Spinal cord (tissue), 10 donors: Measurements from ENCODE around the gene CCT3. TPM values are rescaled to one million over a fixed set of nuclear protein-coding genes. Genes with fewer than 3 reads are reported as not detected.

Experiments
- DNase-seq, 6 donors: peaks; one replicate each; pipeline versions ENCODE4 v3.0.0 to v3.0.0-alpha.2; 2013 to 2015; ENCODE audit warnings: low spot score in 6 of 6, low read depth in 4 of 6
- H3K27ac ChIP-seq: one replicate; pipeline ENCODE4 v1.5.1; 2013; ENCODE audit warnings: low read depth, low read length, control low read depth
- H3K27me3 ChIP-seq: one replicate; pipeline ENCODE4 v1.6.1; 2013; ENCODE audit warnings: low read length; ENCODE audit not compliant: control insufficient read depth, insufficient read depth
- H3K36me3 ChIP-seq: one replicate; pipeline ENCODE4 v1.6.1; 2013; ENCODE audit warnings: low read length; ENCODE audit not compliant: control insufficient read depth, insufficient read depth
- H3K4me1 ChIP-seq: one replicate; pipeline ENCODE4 v1.6.1; 2013; ENCODE audit warnings: low read length; ENCODE audit not compliant: control insufficient read depth, insufficient read depth
- H3K4me3 ChIP-seq: one replicate; pipeline ENCODE4 v1.5.1; 2013; ENCODE audit warnings: low read depth, low read length, control low read depth
- H3K9me3 ChIP-seq: one replicate; pipeline ENCODE4 v1.6.1; 2013; ENCODE audit warnings: low read length; ENCODE audit not compliant: control insufficient read depth, insufficient read depth
- WGBS: methylation state at CpG from one replicate; pipeline ENCODE4 v1.1.5; 2013; ENCODE audit warnings: missing lambda C conversion rate; ENCODE audit not compliant: insufficient coverage; 5-methylcytosine and 5-hydroxymethylcytosine counted together
- polyA plus RNA-seq, 2 donors: library from polyadenylated mRNA; unstranded; fragments of 120-200 nt; gene quantifications; one replicate each; pipeline ENCODE4 v1.2.1, GENCODE V29; 2013; ENCODE audit not compliant: insufficient read length in 2 of 2
- total RNA-seq, 2 donors: library from RNA; depleted of rRNA in 1 of 2; stranded (reverse); fragments of 120-200 nt in 1 of 2; fragments of >200 nt in 1 of 2; gene quantifications; one replicate each; pipeline versions ENCODE4 v1.2.3 to v1.2.4, GENCODE V29; 2013 to 2014
- donor health status: healthy.

CCT3 gene
- total and polyA plus RNA-seq, 4 donors = 231 to 258 (median 249) TPM

DNA sequence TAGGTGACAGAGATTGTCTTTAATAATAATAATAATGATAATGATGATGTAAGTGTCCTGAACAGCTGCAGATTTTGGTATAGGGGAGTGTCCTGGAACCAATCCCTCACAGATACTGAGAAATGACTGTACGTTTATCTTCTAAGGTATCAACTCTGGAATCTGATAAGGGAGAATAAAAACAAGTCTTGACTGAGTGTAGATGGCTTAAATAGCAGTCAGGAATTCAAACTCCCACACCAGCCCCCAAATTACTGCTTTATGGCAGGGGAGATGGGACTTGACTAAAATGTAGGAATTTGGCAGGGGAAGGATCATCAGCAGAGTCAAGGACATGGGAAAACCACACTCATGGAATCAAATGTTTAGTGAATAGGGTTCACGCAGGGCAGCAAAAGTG, 32.9 kb downstream of the CCT3 start:
- Histone ChIP-seq H3K27me3 (no peaks in the 10 kb centered on the region), H3K27ac (no peak overlapping the region), H3K9me3 (no peaks in the 10 kb centered on the region), H3K36me3 (peaks cover 54% of the 10 kb centered on the region), H3K4me1 (no peaks in the 10 kb centered on the region), H3K4me3 (no peak overlapping the region)
- WGBS = no CpG with 5 or more reads among the region's 2 CpGs
- DNase-seq = no peak

DNA sequence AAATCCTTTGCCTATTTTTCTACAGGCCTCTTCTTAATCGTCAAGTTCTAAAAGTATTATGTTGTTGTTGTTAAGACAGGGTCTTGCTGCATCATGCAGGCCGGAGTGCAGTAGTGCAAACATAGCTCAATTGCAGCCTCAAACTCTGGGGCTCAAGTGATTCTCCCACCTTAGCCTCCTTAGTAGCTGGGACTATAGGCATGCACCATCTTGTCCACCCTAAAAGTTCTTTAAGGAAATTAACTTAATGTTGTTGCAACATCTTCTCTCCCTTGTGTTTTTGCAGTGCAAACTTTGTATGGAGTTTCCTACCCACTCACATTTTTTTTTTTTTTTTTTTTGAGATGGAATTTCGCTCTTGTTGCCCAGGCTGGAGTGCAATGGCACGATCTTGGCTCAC, 34.9 kb downstream of the CCT3 start:
- no peaks in the 10 kb centered on the region for H3K4me1 ChIP-seq
- H3K4me3 ChIP-seq = no peak overlapping the region
- DNase-seq = no peak
- no peak overlapping the region for H3K27ac ChIP-seq
- no peaks in the 10 kb centered on the region for H3K27me3 ChIP-seq
- H3K9me3 ChIP-seq = no peaks in the 10 kb centered on the region
- WGBS = no CpG with 5 or more reads among the region's 4 CpGs
- peaks cover 41% of the 10 kb centered on the region for H3K36me3 ChIP-seq

DNA sequence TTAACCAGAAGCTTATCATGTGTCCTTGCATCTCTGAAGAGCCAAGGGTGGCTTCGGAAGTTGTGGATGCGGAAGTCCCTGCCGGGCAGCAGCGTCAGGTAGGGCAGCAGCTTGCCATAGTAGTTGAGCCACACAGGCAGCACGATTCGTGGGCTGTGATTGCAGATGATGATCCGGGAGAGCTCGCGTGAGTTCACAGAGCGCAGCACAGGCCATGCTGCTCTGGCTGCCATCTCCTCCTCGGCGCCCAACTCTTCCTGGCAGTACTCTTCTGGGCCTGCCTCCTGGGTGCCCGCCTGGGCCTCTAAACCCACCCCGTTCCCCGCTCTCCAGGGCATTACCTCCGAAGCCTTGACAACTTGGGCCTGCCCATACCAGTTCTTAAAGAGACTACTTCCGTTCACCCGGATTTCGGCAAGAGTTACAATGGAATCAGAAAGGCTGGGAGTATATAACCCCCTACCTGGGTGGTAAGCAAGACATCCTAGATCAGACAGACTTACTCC, 39.2 kb downstream of the CCT3 start, which contains the start of gene VHLL:
TSS of gene VHLL (minus strand) at position 456 of the 506 bp plus-strand sequence. CDS start at position 338, 118 bp downstream.
- Histone ChIP-seq H3K36me3 (peaks cover 13% of the 10 kb centered on the region), H3K4me3 (no peak within 1 kb of the TSS), H3K9me3 (no peaks in the 10 kb centered on the region), H3K4me1 (peaks cover 10% of the 10 kb centered on the region), H3K27me3 (no peaks in the 10 kb centered on the region), H3K27ac (no peak within 1 kb of the TSS)
- no peak for DNase-seq
- WGBS = 87% methylated on average over 14 of the region's 19 CpGs

DNA sequence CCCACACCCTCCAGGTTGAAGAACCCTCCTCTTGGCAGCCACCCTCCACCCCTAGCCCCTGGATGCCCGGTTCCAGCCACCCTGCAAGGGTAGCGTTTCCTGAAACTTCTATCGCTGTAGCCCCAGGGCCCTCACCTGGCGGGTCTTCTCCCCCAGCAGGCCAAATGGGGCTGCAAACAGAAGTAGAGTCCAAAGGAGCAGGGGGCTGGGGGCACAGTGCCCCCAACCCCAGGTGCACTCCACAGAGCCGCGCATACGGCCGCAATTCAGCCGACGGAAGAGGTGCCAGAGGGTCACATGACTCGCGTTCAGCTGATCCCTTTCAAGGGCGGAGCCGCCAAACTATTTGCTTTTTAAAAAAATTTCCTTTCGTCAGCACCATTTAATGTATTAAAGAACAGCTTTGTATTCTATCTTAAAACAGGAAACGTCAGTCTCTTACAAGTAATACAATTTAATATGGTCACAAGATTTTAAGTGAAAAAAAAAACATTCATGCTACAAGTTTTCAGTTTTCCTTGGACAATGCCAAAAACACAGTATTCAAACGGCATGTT, 42.6 kb downstream of the CCT3 start, which contains the start of gene GLMP:
TSS of gene GLMP (minus strand) at position 289 of the 557 bp plus-strand sequence. CDS start at position 255, 34 bp downstream.
- H3K27ac ChIP-seq = no peak within 1 kb of the TSS

DNA sequence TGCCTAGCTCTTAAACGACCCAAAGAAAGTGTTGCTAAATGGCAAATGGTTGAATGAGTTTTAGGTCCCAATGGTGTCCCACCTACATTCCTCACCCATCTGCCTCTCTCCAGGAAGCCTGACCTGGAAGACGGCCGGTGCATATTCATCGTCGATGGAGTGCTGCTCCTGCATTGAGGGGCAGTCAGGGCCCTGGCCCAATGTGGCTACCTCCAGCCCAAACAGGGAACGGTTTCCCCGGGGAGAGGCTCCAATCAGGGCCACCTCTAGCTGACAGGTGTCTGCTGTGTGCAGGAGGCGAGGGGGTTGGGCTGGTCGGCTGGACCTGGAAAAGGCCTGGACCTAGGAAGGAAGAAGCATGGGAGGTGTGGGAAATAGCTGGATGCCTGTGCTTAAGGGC, 44.2 kb downstream of the CCT3 start:
- Histone ChIP-seq H3K36me3 (peaks cover 26% of the 10 kb centered on the region), H3K4me3 (no peak overlapping the region), H3K4me1 (peaks cover 21% of the 10 kb centered on the region), H3K9me3 (no peaks in the 10 kb centered on the region), H3K27ac (no peak overlapping the region), H3K27me3 (no peaks in the 10 kb centered on the region)
- DNase-seq = no peak
- WGBS = 94% methylated on average over 6 of the region's 9 CpGs

More for the DNA sequence above, 42.6 kb downstream of the CCT3 start, which contains the start of gene GLMP:
- WGBS = 3% methylated on average over 13 of the region's 17 CpGs
- H3K4me1 ChIP-seq = peaks cover 21% of the 10 kb centered on the region
- peaks cover 24% of the 10 kb centered on the region for H3K36me3 ChIP-seq
- no peaks in the 10 kb centered on the region for H3K9me3 ChIP-seq
- H3K4me3 ChIP-seq = peak within 1 kb of the TSS; percentile 89
- H3K27me3 ChIP-seq = no peaks in the 10 kb centered on the region
- peak in 3 of 6 donors; percentile 46 to 89 (median 88) for DNase-seq

DNA sequence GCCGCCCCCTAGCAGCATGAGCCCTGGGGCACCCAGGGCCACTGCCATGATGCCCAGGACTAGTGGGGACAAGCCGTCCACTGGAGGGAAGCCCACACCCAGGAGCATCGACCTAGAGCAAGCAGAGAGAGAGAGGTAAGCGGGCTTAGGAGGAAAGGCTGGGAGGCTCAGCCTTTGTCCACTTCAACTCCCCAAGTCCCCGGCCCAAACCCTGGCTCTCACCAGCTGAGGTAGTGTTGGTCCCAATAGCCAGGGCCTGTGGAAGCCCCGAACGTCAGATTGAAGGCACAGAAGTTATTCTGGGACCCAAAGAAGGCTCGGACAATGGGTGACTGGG, 45.0 kb downstream of the CCT3 start:
- Histone ChIP-seq H3K4me1 (peaks cover 21% of the 10 kb centered on the region), H3K27ac (no peak overlapping the region)
- WGBS = 94% methylated on average over 8 of the region's 8 CpGs

DNA sequence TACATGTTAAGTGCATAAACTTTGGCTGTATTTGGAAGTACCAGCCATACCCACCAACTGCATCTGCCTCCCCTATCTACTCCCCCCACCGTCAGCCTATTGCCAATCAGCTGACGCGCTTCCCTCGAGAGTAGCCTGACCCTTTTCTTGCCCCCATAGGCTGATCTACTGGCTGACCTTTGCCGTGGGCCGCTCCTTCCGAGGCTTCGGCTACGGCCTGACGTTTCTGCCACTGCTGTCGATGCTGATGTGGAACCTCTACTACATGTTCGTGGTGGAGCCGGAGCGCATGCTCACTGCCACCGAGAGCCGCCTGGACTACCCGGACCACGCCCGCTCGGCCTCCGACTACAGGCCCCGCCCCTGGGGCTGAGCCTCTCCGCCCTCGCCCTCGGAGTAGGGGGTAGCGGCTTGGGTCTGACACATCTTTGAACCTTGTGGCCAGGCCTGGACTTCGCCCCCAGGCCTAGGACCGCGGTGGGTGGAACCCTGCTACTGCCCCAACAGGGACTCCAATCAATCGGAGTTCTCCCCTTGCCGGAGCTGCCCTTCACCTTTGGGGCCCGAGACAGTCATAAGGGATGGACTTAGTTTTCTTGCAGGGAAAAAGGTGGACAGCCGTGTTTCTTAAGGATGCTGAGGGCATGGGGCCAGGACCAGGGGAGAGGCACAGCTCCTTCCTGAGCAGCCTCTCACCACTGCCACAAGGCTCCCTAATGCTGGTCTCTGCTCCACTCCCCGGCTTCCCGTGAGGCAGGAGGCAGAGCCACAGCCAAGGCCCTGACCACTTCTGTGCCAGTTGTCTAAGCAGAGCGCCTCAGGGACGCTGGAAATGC, 46.6 kb downstream of the CCT3 start:
- no peaks in the 10 kb centered on the region for H3K9me3 ChIP-seq

More for the DNA sequence above, 45.0 kb downstream of the CCT3 start:
- DNase-seq = no peak
- Histone ChIP-seq H3K27me3 (no peaks in the 10 kb centered on the region), H3K9me3 (no peaks in the 10 kb centered on the region), H3K4me3 (no peak overlapping the region), H3K36me3 (peaks cover 24% of the 10 kb centered on the region)

DNA sequence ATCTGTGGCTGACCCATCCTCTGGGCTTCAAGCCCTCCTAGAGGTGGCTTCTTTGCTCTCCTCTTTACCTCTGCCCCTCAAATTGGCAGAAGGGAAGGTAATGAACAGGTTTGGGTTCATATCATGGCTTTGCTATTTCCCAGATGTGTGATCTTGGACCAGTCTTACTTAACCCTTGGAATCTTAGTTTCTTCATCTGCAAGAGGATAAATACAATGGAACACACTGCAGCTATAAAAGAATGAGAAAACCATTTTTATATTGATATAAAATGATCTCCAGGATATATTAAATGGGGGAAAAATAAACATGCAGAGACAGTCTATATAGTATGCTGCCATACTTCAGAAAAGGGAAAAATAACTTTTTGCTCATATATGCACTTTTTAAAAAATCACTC, 48.2 kb downstream of the CCT3 start:
- no peaks in the 10 kb centered on the region for H3K9me3 ChIP-seq
- no peaks in the 10 kb centered on the region for H3K27me3 ChIP-seq
- no peak overlapping the region for H3K4me3 ChIP-seq
- no peak for DNase-seq
- H3K27ac ChIP-seq = no peak overlapping the region
- peaks cover 15% of the 10 kb centered on the region for H3K4me1 ChIP-seq
- peaks cover 39% of the 10 kb centered on the region for H3K36me3 ChIP-seq

More for the DNA sequence above, 46.6 kb downstream of the CCT3 start:
- peak in 5 of 6 donors; percentile 39 to 87 (median 52) for DNase-seq
- peaks cover 21% of the 10 kb centered on the region for H3K4me1 ChIP-seq
- peak overlapping the region; percentile 88 for H3K27ac ChIP-seq
- H3K27me3 ChIP-seq = no peaks in the 10 kb centered on the region
- H3K4me3 ChIP-seq = peak overlapping the region; percentile 61
- 10% methylated on average over 32 of the region's 37 CpGs for WGBS
- peaks cover 25% of the 10 kb centered on the region for H3K36me3 ChIP-seq

DNA sequence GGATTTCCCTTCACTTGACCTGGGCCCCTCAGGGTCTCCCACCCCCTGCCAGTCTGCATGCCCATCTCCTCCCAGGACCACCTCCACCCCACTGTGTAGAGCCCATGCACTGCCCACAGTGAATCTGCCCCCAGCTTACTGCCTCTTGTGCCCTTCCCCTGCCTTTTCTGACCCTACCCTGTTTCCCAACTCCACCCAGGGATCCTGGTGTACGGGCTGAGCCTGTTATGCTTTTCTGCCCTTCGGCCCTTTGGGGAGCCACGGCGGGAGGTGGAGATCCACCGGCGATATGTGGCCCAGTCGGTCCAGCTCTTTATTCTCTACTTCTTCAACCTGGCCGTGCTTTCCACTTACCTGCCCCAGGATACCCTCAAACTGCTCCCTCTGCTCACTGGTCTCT, 52.0 kb downstream of the CCT3 start:
- Histone ChIP-seq H3K4me3 (no peak overlapping the region), H3K36me3 (peaks cover 18% of the 10 kb centered on the region), H3K27me3 (no peaks in the 10 kb centered on the region), H3K4me1 (peaks cover 16% of the 10 kb centered on the region), H3K9me3 (no peaks in the 10 kb centered on the region), H3K27ac (no peak overlapping the region)
- 93% methylated on average over 5 of the region's 8 CpGs for WGBS
- DNase-seq = no peak
